Transverse colon (tissue), 4 donors: ENCODE measurements around the gene DHX16. TPM values are rescaled to one million over a fixed set of nuclear protein-coding genes. Genes with fewer than 3 reads are reported as not detected.

Experiments
- DNase-seq: peaks from one replicate; pipeline ENCODE4 v3.0.0-alpha.2; 2019
- H3K27ac ChIP-seq, 4 donors: fragments of 200-600 bp; sonication (generic); 2 replicates each; pipeline ENCODE4 v1.5.1; 2016 to 2018; ENCODE audit warnings: inconsistent platforms in 4 of 4
- H3K27me3 ChIP-seq: fragments of 200-600 bp; sonication (generic); 2 replicates; pipeline ENCODE4 v1.5.1; 2017; ENCODE audit warnings: inconsistent platforms
- H3K36me3 ChIP-seq, 4 donors: fragments of 200-600 bp; sonication (generic); 2 replicates each; pipeline ENCODE4 v1.5.1; 2017 to 2019; ENCODE audit warnings: inconsistent platforms in 4 of 4
- H3K4me1 ChIP-seq, 4 donors: fragments of 200-600 bp; sonication (generic); 2 replicates each; pipeline ENCODE4 v1.5.1; 2017 to 2020; ENCODE audit warnings: inconsistent platforms in 4 of 4
- H3K4me3 ChIP-seq, 4 donors: fragments of 200-600 bp; sonication (generic); 1 replicate in 1 of 4; 2 replicates in 3 of 4; pipeline versions ENCODE4 v1.5.1 to v1.6.1; 2017 to 2019; ENCODE audit warnings: inconsistent platforms in 4 of 4
- H3K9me3 ChIP-seq, 2 donors: fragments of 200-600 bp; sonication (generic); 2 replicates each; pipeline ENCODE4 v1.5.1; 2017 to 2019; ENCODE audit warnings: inconsistent platforms in 2 of 2
- CTCF ChIP-seq, 5 experiments: fragments of 200-600 bp in 3 of 5; fragments of 450-650 bp in 2 of 5; sonication (generic) in 3 of 5; IDR thresholded peaks; 1 replicate in 2 of 5; 2 replicates in 3 of 5; pipeline ENCODE4 v1.5.1; 2016 to 2017; ENCODE audit warnings: antibody characterized with exemption in 5 of 5, inconsistent platforms in 3 of 5, mild to moderate bottlenecking in 2 of 5, moderate library complexity in 1 of 5
- EP300 ChIP-seq: sonication (generic); formaldehyde crosslinking; IDR thresholded peaks from one replicate; pipeline ENCODE4 v1.6.1; 2017; ENCODE audit warnings: antibody characterized with exemption, low read depth
- POLR2A ChIP-seq: fragments of 450-650 bp; IDR thresholded peaks from one replicate; pipeline ENCODE4 v1.6.1; 2016; ENCODE audit warnings: antibody characterized with exemption, mild to moderate bottlenecking, moderate library complexity
- POLR2AphosphoS5 ChIP-seq, 3 donors: sonication (generic); formaldehyde crosslinking; IDR thresholded peaks; one replicate each; pipeline ENCODE4 v1.6.1; 2016; ENCODE audit warnings: antibody characterized with exemption in 3 of 3
- WGBS, 2 donors: methylation state at CpG; one replicate each; pipeline ENCODE4 v1.1.5; 2018; ENCODE audit warnings: low coverage in 1 of 2; 5-methylcytosine and 5-hydroxymethylcytosine counted together
- in situ Hi-C, 4 donors: fragments of 200-750 bp; cut with MboI; loops; one replicate each; pipeline versions ENCODE4 v1.15.0 to v1.15.1; 2017; ENCODE audit warnings: low sequenced_read_pairs in 3 of 4, low pct_ligation_motif_present in 1 of 4, low pct_unique_long_range_greater_than_20kb in 1 of 4
- intact Hi-C: fragments of 100-400 bp; cut with DNase I; formaldehyde crosslinking; loops from one replicate; pipeline ENCODE4 v1.15.1; 2023; ENCODE audit warnings: low total_unique reads
- total RNA-seq, 4 donors: library from RNA; depleted of rRNA; stranded (reverse); fragments of >200 nt; gene quantifications; one replicate each; pipeline ENCODE4 v1.1.0, GENCODE V29; 2016

Gene DHX16
- total RNA-seq, 4 donors from 2014 or later = 37.8 to 144 (median 41.3) TPM

GRCh38 chr6:30646450-30647241 is 26.2 kb downstream of the DHX16 start, which contains the start of gene C6orf136:
TSS of gene C6orf136 (plus strand) at chr6:30647133. CDS start at chr6:30647232, 99 bp downstream.
- in situ Hi-C loops = no loop called here
- H3K4me1 ChIP-seq = peaks cover 13 to 38% (median 25%) of the 10 kb centered on the region in 4 donors
- H3K9me3 ChIP-seq = no peaks in the 10 kb centered on the region
- H3K27ac ChIP-seq = peak within 1 kb of the TSS; percentile 93 to 98 (median 97)
- intact Hi-C loops = no loop called here
- no peak for TF ChIP-seq CTCF (IDR thresholded peaks at IDR 0.05)
- TF ChIP-seq EP300 = no peak
- no peak for TF ChIP-seq POLR2AphosphoS5 (IDR thresholded peaks at IDR 0.05)
- no peak for TF ChIP-seq POLR2A
- no peaks in the 10 kb centered on the region for H3K27me3 ChIP-seq
- peak within 1 kb of the TSS; percentile 56 to 93 (median 82) for H3K4me3 ChIP-seq
- H3K36me3 ChIP-seq = peaks cover 0 to 8% (median 3%) of the 10 kb centered on the region in 4 donors
- peak; percentile 96 for DNase-seq
- WGBS, 2 donors = 1 to 8% methylated on average over 15 to 37 of the region's 37 CpGs

- intact Hi-C loops (no loop called here), in situ Hi-C loops (no loop called here)
- H3K36me3 ChIP-seq = peaks cover 0 to 6% (median 0%) of the 10 kb centered on the region in 4 donors
- H3K4me3 ChIP-seq = peak overlapping the region in 1 of 4 donors; percentile 70
- no peak for TF ChIP-seq EP300
- TF ChIP-seq CTCF (IDR thresholded peaks at IDR 0.05) = no peak
- no peak for TF ChIP-seq POLR2AphosphoS5 (IDR thresholded peaks at IDR 0.05)
- TF ChIP-seq POLR2A = no peak
- peak overlapping the region in 3 of 4 donors; percentile 93 to 98 (median 96) for H3K27ac ChIP-seq
- no peaks in the 10 kb centered on the region for H3K9me3 ChIP-seq
- WGBS, 2 donors = 67 to 83% methylated on average over 1 of the region's 1 CpG
- H3K4me1 ChIP-seq = peaks cover 13 to 38% (median 25%) of the 10 kb centered on the region in 4 donors
- DNase-seq = no peak
- no peaks in the 10 kb centered on the region for H3K27me3 ChIP-seq
These were observed 26.8 kb downstream of the DHX16 start for GRCh38 chr6:30645989-30646388.

- Histone ChIP-seq H3K4me1 (peaks cover 13 to 38% (median 25%) of the 10 kb centered on the region in 4 donors), H3K9me3 (no peaks in the 10 kb centered on the region), H3K36me3 (peaks cover 0 to 4% (median 0%) of the 10 kb centered on the region in 4 donors), H3K4me3 (no peak overlapping the region), H3K27ac (peak overlapping the region in 1 of 4 donors; percentile 25), H3K27me3 (no peaks in the 10 kb centered on the region)
- in situ Hi-C loops (no loop called here), intact Hi-C loops (no loop called here)
- 44 to 55% methylated on average over 4 to 5 of the region's 5 CpGs for WGBS, 2 donors
- no peak for DNase-seq
- TF ChIP-seq POLR2A (no peak), EP300 (no peak), POLR2AphosphoS5 (IDR thresholded peaks at IDR 0.05) (no peak), CTCF (IDR thresholded peaks at IDR 0.05) (no peak)
These were observed 28.0 kb downstream of the DHX16 start for GRCh38 chr6:30644769-30645168.

GRCh38 chr6:30643656-30644055 is 29.1 kb downstream of the DHX16 start:
- no peaks in the 10 kb centered on the region for H3K9me3 ChIP-seq
- no peaks in the 10 kb centered on the region for H3K27me3 ChIP-seq
- H3K4me3 ChIP-seq = no peak overlapping the region
- no peak overlapping the region for H3K27ac ChIP-seq
- WGBS, 2 donors = 96% methylated on average over 2 of the region's 2 CpGs; no CpG with 5 or more reads in 1 of the 2 donors
- no peak for DNase-seq
- intact Hi-C loops (no loop called here), in situ Hi-C loops (no loop called here)
- H3K4me1 ChIP-seq = peaks cover 13 to 32% (median 19%) of the 10 kb centered on the region in 4 donors
- H3K36me3 ChIP-seq = peaks cover 0 to 4% (median 0%) of the 10 kb centered on the region in 4 donors
- TF ChIP-seq EP300 = no peak
- TF ChIP-seq POLR2AphosphoS5 (IDR thresholded peaks at IDR 0.05) = no peak
- TF ChIP-seq POLR2A = no peak
- TF ChIP-seq CTCF (IDR thresholded peaks at IDR 0.05) = no peak
